GM23248 (cell line): ENCODE measurements around the gene SMO.

Source experiments
- EZH2 ChIP-seq: fragments of 200-600 bp; sonication (generic); IDR thresholded peaks from 2 replicates; pipeline ENCODE4 v1.6.1; 2018; ENCODE audit warnings: antibody characterized with exemption, mild to moderate bottlenecking; ENCODE audit not compliant: insufficient read depth, poor library complexity, severe bottlenecking
- EZH2phosphoT487 ChIP-seq: fragments of 200-600 bp; sonication (generic); IDR thresholded peaks from 2 replicates; pipeline ENCODE4 v1.6.1; 2018; ENCODE audit warnings: antibody characterized with exemption, moderate library complexity, mild to moderate bottlenecking, low read depth; ENCODE audit not compliant: insufficient read depth

- TF ChIP-seq EZH2 = no peak
- no peak for TF ChIP-seq EZH2phosphoT487
Measured at GRCh38 chr7:129157651-129158050, 30.8 kb upstream of the SMO start.
